Neural cell (in vitro differentiated cells): ENCODE data around the gene MRPL10.

Source experiments
- CTCF ChIP-seq: fragments of 450-650 bp; IDR thresholded peaks from 2 replicates; pipeline ENCODE4 v1.5.1; 2014; ENCODE audit warnings: antibody characterized with exemption, mild to moderate bottlenecking, moderate library complexity; ENCODE audit not compliant: poor library complexity, severe bottlenecking
- EP300 ChIP-seq: fragments of 450-650 bp; conservative IDR thresholded peaks from 2 replicates; pipeline ENCODE4 v1.6.1; 2014; ENCODE audit warnings: antibody characterized with exemption, mild to moderate bottlenecking, moderate library complexity; ENCODE audit not compliant: poor library complexity, severe bottlenecking
- EZH2 ChIP-seq: fragments of 200-600, 300-800 bp; shearing (Covaris generic), sonication (generic); IDR thresholded peaks from 2 replicates; pipeline ENCODE4 v1.6.1; 2014; ENCODE audit warnings: antibody characterized with exemption, low read length, borderline replicate concordance, mild to moderate bottlenecking; ENCODE audit not compliant: insufficient read depth, poor library complexity, severe bottlenecking
- MXI1 ChIP-seq: fragments of 450-650 bp; conservative IDR thresholded peaks from 2 replicates; pipeline ENCODE4 v1.6.1; 2014; ENCODE audit warnings: antibody characterized with exemption, mild to moderate bottlenecking; ENCODE audit not compliant: poor library complexity, severe bottlenecking
- POLR2AphosphoS5 ChIP-seq: IDR thresholded peaks from 2 replicates; pipeline ENCODE4 v1.6.1; 2012
- RAD21 ChIP-seq: fragments of 450-650 bp; conservative IDR thresholded peaks from 2 replicates; pipeline ENCODE4 v1.6.1; 2014; ENCODE audit warnings: antibody characterized with exemption, mild to moderate bottlenecking, moderate library complexity
- REST ChIP-seq: IDR thresholded peaks from 2 replicates; pipeline ENCODE4 v1.6.1; 2012; ENCODE audit warnings: borderline replicate concordance
- SMC3 ChIP-seq: fragments of 450-650 bp; conservative IDR thresholded peaks from 2 replicates; pipeline ENCODE4 v1.6.1; 2014; ENCODE audit warnings: antibody characterized with exemption, mild to moderate bottlenecking, moderate library complexity; ENCODE audit not compliant: poor library complexity
- TAF1 ChIP-seq: IDR thresholded peaks from 2 replicates; pipeline ENCODE4 v1.6.1; 2012; ENCODE audit warnings: low read depth

GRCh38 chr17:47816111-47816735 lies 15.1 kb downstream of the MRPL10 start:
- TF ChIP-seq CTCF: no peak
- no peak for TF ChIP-seq TAF1
- no peak for TF ChIP-seq EZH2
- no peak for TF ChIP-seq REST
- no peak for TF ChIP-seq SMC3
- no peak for TF ChIP-seq RAD21
- TF ChIP-seq POLR2AphosphoS5: no peak
- TF ChIP-seq EP300: no peak
- TF ChIP-seq MXI1: no peak
